Vagina (tissue), 2 donors: ENCODE data around the gene TMEM131L.

ENCODE experiments used
- POLR2A ChIP-seq, 2 donors: fragments of 450-650 bp; IDR thresholded peaks; one replicate each; pipeline ENCODE4 v1.6.1; 2017; ENCODE audit warnings: antibody characterized with exemption in 2 of 2, mild to moderate bottlenecking in 2 of 2, moderate library complexity in 2 of 2
- POLR2AphosphoS5 ChIP-seq, 2 donors: sonication (generic); formaldehyde crosslinking; IDR thresholded peaks; one replicate each; pipeline ENCODE4 v1.9.0; 2017; ENCODE audit warnings: antibody characterized with exemption in 2 of 2, mild to moderate bottlenecking in 2 of 2, low read depth in 1 of 2; ENCODE audit not compliant: insufficient read depth in 1 of 2
- TF ChIP-seq, protein P1 (sequence below), 3 experiments: fragments of 450-650 bp in 2 of 3; fragments of 200-600 bp in 1 of 3; sonication (generic) in 1 of 3; IDR thresholded peaks; one replicate each; pipeline ENCODE4 v1.5.1; 2017 to 2019; ENCODE audit warnings: antibody characterized with exemption in 3 of 3, mild to moderate bottlenecking in 2 of 3, moderate library complexity in 2 of 3

GRCh38 chr4:153476829-153477574, 10.8 kb downstream of the TMEM131L start:
- no peak for TF ChIP-seq POLR2A (IDR thresholded peaks at IDR 0.05)
- TF ChIP-seq, protein P1, sequence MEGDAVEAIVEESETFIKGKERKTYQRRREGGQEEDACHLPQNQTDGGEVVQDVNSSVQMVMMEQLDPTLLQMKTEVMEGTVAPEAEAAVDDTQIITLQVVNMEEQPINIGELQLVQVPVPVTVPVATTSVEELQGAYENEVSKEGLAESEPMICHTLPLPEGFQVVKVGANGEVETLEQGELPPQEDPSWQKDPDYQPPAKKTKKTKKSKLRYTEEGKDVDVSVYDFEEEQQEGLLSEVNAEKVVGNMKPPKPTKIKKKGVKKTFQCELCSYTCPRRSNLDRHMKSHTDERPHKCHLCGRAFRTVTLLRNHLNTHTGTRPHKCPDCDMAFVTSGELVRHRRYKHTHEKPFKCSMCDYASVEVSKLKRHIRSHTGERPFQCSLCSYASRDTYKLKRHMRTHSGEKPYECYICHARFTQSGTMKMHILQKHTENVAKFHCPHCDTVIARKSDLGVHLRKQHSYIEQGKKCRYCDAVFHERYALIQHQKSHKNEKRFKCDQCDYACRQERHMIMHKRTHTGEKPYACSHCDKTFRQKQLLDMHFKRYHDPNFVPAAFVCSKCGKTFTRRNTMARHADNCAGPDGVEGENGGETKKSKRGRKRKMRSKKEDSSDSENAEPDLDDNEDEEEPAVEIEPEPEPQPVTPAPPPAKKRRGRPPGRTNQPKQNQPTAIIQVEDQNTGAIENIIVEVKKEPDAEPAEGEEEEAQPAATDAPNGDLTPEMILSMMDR (IDR thresholded peaks at IDR 0.05), result no peak
- no peak for TF ChIP-seq POLR2AphosphoS5 (IDR thresholded peaks at IDR 0.05; ENCODE audit: insufficient read depth in 1 of 2, low read depth in 1 of 2)
